NOMO-1 (cell line): Measurements from ENCODE around the gene CCDC142.
A peak's percentile ranks its signal among the peaks of the same experiment; 100 is the strongest.
"Not testable (repeated sequence)": the region's sequence is repeated elsewhere in the genome, so short reads cannot be mapped to it uniquely, and the experiment has no call there.

ENCODE experiments used
- DNase-seq, 2 experiments: peaks; one replicate each; lab custom pipeline; 2025; ENCODE audit not compliant: unreplicated experiment in 2 of 2; lab: John Stamatoyannopoulos, UW

The CCDC142 gene

GRCh38 chr2:74499940-74500577 lies 17.3 kb upstream of the CCDC142 start:
- DNase-seq = no peak

- DNase-seq = no peak
Measured at GRCh38 chr2:74499267-74499939, 16.6 kb upstream of the CCDC142 start, which contains the start of gene LBX2. Gene LBX2 (minus strand): TSS chr2:74499603. CDS start chr2:74499537, 66 bp downstream.

GRCh38 chr2:74498500-74499266 lies 15.9 kb upstream of the CCDC142 start:
- no peak for DNase-seq

DNA sequence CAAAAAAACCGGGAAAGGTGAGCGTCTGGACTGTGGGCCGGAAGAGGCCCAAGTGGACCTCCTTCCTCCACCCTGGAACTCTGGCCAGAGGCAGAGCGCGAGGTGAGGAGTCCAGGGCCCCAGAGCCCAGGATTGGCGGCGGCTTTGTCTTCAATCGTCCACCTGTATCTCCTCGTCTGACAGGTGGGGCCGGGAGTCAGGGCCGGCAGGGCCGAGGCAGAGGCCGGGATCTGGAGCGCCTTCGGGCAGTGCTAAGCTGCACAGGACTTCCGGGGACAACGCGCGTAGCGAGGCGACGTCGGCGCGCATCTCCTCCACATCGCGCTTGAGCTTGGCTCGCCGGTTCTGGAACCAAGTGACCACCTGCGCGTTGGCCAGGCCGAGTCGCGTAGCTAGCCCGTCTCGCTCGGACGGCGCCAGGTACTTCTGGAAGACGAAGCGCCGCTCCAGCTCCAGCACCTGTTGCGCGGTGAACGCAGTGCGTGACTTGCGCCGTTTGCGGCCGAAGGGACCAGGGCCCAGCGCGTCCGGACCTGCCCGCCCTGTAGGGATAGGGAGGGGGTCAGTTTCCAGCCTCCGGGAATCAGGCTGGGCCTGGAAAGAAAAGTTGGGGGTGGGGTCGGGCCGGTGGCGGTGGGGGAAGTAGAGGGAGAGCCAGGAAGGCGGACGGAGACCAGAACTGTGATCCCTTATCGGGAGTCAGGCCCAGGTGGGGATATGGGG lies 15.1 kb upstream of the CCDC142 start:
- DNase-seq = no peak

DNA sequence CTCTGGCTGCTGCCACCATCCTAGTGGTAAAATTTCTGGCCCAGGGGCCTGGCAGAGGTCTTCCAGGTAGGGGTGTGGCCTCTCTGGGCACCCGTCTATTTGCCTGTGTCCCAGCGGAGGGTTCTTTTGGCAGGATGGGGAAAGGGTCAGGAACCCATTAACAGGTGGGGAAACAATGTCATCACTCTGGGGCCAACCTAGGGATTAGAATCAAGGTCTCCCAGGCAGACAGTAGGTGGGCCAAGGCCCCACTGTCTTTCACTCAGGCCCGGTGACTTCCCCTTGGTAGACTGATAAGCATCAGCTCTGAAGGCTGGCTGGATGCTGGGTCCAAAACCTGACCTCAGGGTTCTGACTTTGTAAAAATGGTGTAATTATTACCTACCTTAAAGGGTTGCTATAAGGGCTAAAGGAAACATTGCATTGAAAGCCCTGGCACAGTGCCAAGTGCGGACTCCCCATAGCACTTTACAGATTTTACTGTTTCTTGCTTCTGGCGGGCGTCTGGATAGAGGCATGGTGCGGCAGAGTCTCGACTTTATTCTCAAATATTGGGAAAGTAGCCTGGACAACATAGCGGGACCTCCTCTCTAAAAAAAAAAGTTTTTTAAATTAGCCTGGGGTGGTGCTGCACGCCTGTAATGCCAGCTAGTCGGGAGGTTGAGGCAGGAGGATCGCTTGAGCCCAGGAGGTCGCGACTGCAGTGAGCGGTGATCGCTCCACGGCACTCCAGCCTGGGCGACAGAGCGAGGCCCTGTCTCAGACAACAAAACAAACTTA lies 14.4 kb upstream of the CCDC142 start:
- no peak for DNase-seq

- no peak for DNase-seq
Measured at GRCh38 chr2:74495440-74495839, 12.6 kb upstream of the CCDC142 start.

GRCh38 chr2:74493546-74493945 lies 10.7 kb upstream of the CCDC142 start:
- DNase-seq = no peak

GRCh38 chr2:74491648-74492544 lies 9.1 kb upstream of the CCDC142 start:
- no peak for DNase-seq

DNA sequence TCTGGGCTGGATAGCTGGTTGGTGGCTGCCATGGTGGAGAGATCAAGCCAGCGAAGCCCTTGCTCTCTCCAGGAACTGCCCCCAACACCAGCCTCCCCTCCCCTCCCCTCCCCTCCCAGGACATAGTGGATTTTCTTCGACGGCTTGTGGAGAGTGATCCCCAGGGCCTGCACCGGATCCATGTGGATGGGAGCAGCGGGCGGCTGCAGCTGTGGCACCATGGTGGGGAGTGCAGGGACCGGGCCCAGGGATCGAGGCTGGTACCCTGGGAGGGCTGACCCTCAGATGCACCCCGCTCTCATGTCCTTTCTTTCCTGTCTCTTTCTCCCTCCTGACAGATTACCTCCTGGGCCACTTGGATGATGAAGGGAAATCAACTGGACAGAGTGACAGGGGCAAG lies 7.1 kb upstream of the CCDC142 start:
- no peak for DNase-seq

DNA sequence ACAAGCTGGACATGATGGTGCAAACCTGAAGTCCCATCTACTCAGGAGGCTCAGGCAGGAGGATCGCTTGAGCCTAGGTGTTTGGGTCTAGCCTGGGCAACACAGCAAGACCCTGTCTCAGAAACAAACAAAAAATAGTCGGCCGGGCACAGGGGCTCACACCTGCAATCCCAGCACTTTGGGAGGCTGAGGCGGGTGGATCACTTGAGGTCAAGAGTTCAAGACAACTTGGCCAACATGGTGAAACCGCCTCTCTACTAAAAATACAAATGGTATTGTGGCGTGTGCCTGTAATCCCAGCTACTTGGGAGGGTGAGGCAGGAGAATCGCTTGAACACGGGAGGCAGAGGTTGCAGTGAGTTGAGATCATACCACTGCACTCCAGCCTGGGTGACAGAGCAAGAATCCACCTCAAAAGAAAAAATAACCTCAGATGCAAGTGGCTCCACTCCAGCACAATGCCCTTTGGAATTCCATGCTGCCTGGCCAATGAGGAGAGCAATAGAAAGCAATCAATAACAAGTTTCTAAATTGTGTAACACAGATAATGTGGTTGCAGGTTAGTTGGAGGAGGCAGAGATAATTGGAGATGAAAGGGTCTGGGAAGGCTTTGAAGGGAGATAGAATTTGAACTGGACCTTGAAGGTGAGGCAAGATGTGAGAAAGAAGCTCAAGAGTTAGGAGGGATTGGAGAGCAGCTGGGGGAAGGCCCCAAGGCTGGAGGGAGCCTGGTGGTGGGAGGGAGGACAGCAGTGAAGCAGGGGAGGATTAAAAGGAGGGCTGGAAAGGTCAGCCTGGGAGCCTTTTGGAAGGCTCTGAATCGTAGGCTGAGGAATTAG lies 6.1 kb upstream of the CCDC142 start:
- no peak for DNase-seq

GRCh38 chr2:74486141-74486540 lies 3.3 kb upstream of the CCDC142 start:
- DNase-seq = no peak

GRCh38 chr2:74483675-74484164 lies 922 bp upstream of the CCDC142 start:
- DNase-seq = not testable (repeated sequence)

DNA sequence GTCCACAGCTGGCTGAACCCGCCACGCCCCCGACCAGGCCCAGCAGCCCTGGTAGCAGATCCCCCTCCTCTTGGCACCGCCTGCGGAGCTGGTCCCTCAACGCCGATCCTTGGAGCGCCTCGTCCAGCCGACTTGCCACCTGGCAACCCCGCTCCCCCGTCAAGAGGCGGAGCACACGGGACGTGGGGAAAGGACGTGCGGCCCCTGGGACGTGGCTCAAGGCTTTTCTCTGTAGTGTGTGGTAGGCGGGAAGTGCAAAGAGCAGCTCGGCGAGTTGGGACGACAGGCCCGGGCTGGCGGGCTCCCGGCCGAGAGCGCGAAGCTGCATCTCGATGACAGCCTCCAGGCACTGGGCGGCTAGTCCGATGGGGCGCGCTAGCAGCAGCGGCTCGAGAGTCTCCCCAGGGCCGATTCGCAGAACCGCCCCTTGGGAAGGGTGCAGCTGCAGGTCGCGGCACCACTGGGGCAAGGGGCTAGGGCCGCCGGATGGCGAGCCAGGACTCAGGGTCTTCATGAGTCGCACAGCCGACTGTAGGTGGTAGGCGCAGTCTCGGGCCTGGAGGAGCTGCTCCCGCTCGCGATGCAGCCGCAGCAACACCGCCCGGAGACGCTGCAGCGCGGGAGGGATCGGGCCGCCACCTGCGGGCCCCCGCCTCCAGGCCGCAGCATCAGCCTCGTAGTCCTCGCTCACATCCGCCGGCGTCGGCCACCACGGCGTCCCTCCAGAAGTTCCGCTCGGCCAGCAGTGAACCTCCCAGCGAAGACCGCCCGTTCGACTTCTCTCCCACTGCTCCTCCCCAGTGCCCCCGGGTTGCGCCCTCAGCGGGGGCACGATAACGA lies 617 bp downstream of the CCDC142 start:
- peak; percentile 67 to 75 for DNase-seq

DNA sequence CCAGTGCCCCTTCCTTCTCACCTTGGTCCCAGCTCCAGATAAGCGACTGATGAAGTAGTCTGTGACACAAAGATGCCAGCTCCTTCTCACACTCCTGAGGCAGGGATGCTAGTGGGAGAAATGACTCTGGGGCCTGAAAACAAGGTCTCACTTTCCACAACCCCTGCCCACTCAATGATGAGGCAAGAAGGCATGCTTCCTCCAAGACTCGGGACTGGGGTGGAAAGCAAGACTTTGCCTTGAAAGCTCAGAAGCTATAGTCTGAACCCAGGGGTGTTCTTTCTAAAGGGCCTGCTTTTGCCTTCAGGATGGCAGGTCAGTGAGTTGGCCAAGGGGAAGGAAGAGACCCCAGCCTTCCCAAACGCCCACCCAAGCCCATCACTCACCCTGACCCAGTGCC lies 1.4 kb downstream of the CCDC142 start:
- DNase-seq = no peak

GRCh38 chr2:74474899-74475298 lies 7.9 kb downstream of the CCDC142 start:
- no peak for DNase-seq

GRCh38 chr2:74474481-74474880 lies 8.3 kb downstream of the CCDC142 start:
- DNase-seq = no peak

DNA sequence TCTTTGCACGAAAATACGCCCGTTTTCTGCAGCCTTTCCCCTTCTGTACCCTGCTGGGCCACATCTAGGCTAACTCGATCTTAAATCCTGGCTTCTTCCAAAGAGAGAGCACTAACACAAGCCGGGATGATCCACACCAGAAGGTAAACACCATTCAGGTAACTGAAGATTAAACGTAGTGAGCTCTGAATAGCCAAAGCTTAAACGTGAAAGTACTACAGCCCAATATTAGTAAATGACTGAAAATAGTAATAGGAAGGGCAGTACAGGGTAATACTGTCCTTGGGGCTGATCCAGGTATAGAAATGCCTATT lies 9.9 kb downstream of the CCDC142 start:
- no peak for DNase-seq
